CD14-positive monocyte (primary cell): Measurements from ENCODE around the gene TAF4. TPM values are rescaled to one million over a fixed set of nuclear protein-coding genes. Genes with fewer than 3 reads are reported as not detected.

Source experiments
- DNase-seq, 3 donors: peaks; one replicate each; pipeline ENCODE4 v3.0.0-alpha.2; 2011 to 2022
- H2AFZ ChIP-seq: 2 replicates; pipeline ENCODE4 v1.6.0; 2012; ENCODE audit warnings: mild to moderate bottlenecking, low read depth, low read length, inconsistent platforms; ENCODE audit not compliant: insufficient read depth, poor library complexity, severe bottlenecking
- H3K27ac ChIP-seq, 2 donors: 1 replicate in 1 of 2; 2 replicates in 1 of 2; pipeline ENCODE4 v1.5.1; 2012 to 2013; ENCODE audit warnings: low read length in 2 of 2, control low read depth in 1 of 2, inconsistent platforms in 1 of 2, low read depth in 1 of 2, mild to moderate bottlenecking in 1 of 2
- H3K27me3 ChIP-seq, 2 donors: one replicate each; pipeline versions ENCODE4 v1.6.0 to v1.6.1; 2011 to 2013; ENCODE audit warnings: low read length in 2 of 2; ENCODE audit not compliant: control insufficient read depth in 2 of 2, insufficient read depth in 2 of 2
- H3K36me3 ChIP-seq, 2 donors: replicated peaks in 1 of 2; 1 replicate in 1 of 2; 2 replicates in 1 of 2; pipeline versions ENCODE4 v1.5.1 to v1.6.1; 2012 to 2013; ENCODE audit warnings: low read length in 2 of 2, control low read depth in 1 of 2, inconsistent platforms in 1 of 2, mild to moderate bottlenecking in 1 of 2; ENCODE audit not compliant: insufficient read depth in 2 of 2, control insufficient read depth in 1 of 2
- H3K4me1 ChIP-seq, 2 donors: 1 replicate in 1 of 2; 2 replicates in 1 of 2; pipeline versions ENCODE4 v1.5.1 to v1.6.1; 2012 to 2013; ENCODE audit warnings: low read length in 2 of 2, control low read depth in 1 of 2, inconsistent platforms in 1 of 2, mild to moderate bottlenecking in 1 of 2, moderate library complexity in 1 of 2; ENCODE audit not compliant: insufficient read depth in 2 of 2, control insufficient read depth in 1 of 2
- H3K4me2 ChIP-seq: replicated peaks from 2 replicates; pipeline ENCODE3; 2012; ENCODE audit warnings: low read length, moderate library complexity, mild to moderate bottlenecking; ENCODE audit not compliant: poor library complexity, severe bottlenecking; ENCODE audit errors: extremely low read depth
- H3K4me3 ChIP-seq, 3 experiments: fragments of 200-600 bp in 1 of 3; sonication (generic) in 1 of 3; replicated peaks in 1 of 3; 1 replicate in 2 of 3; 2 replicates in 1 of 3; pipeline ENCODE4 v1.5.1; 2011 to 2013; ENCODE audit warnings: low read length in 3 of 3, mild to moderate bottlenecking in 3 of 3, control low read depth in 2 of 3, low read depth in 2 of 3, inconsistent platforms in 1 of 3, moderate library complexity in 1 of 3
- H3K79me2 ChIP-seq: 2 replicates; pipeline ENCODE4 v1.6.0; 2012; ENCODE audit warnings: mild to moderate bottlenecking, control low read depth, inconsistent platforms, low read length, moderate library complexity; ENCODE audit not compliant: insufficient read depth
- H3K9ac ChIP-seq: 2 replicates; pipeline ENCODE4 v1.6.0; 2017; ENCODE audit warnings: low read length, mild to moderate bottlenecking; ENCODE audit not compliant: insufficient read depth, poor library complexity, severe bottlenecking
- H3K9me3 ChIP-seq, 2 donors: replicated peaks in 1 of 2; 1 replicate in 1 of 2; 2 replicates in 1 of 2; pipeline versions ENCODE4 v1.5.1 to v1.6.1; 2012 to 2013; ENCODE audit warnings: low read length in 2 of 2, control low read depth in 1 of 2; ENCODE audit not compliant: control insufficient read depth in 1 of 2, insufficient read depth in 1 of 2
- H4K20me1 ChIP-seq: 2 replicates; pipeline ENCODE4 v1.6.0; 2012; ENCODE audit warnings: mild to moderate bottlenecking, low read length, control low read depth, moderate library complexity; ENCODE audit not compliant: insufficient read depth
- H3K27ac Mint-ChIP-seq, 7 donors: one replicate each; pipeline ENCODE4 v1.8.0; 2020; ENCODE audit warnings: mild to moderate bottlenecking in 7 of 7, mixed read lengths in 7 of 7, moderate library complexity in 6 of 7, inconsistent platforms in 2 of 7
- H3K27me3 Mint-ChIP-seq, 3 donors: one replicate each; pipeline ENCODE4 v1.8.0; 2021 to 2022; ENCODE audit warnings: low read depth in 3 of 3, mild to moderate bottlenecking in 3 of 3, mixed read lengths in 3 of 3, moderate library complexity in 3 of 3, inconsistent platforms in 1 of 3
- H3K36me3 Mint-ChIP-seq, 2 donors: one replicate each; pipeline ENCODE4 v1.8.0; 2020; ENCODE audit warnings: mixed read lengths in 2 of 2, inconsistent platforms in 1 of 2, mild to moderate bottlenecking in 1 of 2
- H3K4me1 Mint-ChIP-seq: one replicate; pipeline ENCODE4 v1.8.0; 2020; ENCODE audit warnings: mild to moderate bottlenecking, mixed read lengths
- H3K4me3 Mint-ChIP-seq, 2 donors: one replicate each; pipeline ENCODE4 v1.8.0; 2020; ENCODE audit warnings: mild to moderate bottlenecking in 2 of 2, mixed read lengths in 2 of 2, moderate library complexity in 1 of 2
- H3K9me3 Mint-ChIP-seq, 7 donors: one replicate each; pipeline ENCODE4 v1.8.0; 2020 to 2022; ENCODE audit warnings: mixed read lengths in 7 of 7, mild to moderate bottlenecking in 6 of 7, moderate library complexity in 6 of 7, inconsistent platforms in 2 of 7
- WGBS: methylation state at CpG from one replicate; pipeline ENCODE4 v1.1.5; 2013; ENCODE audit warnings: missing lambda C conversion rate; ENCODE audit not compliant: insufficient coverage; 5-methylcytosine and 5-hydroxymethylcytosine counted together
- intact Hi-C, 2 donors: fragments of 100-400 bp; cut with micrococcal nuclease; formaldehyde crosslinking; loops; one replicate each; pipeline versions ENCODE4 v1.15.0 to v1.15.1; 2023
- polyA plus RNA-seq, 3 donors: library from polyadenylated mRNA; depleted of rRNA in 1 of 3; unstranded in 2 of 3; stranded (reverse) in 1 of 3; fragments of 300-500 nt in 2 of 3; fragments of >200 nt in 1 of 3; fragmentation: Illumina TruSeq in 2 of 3; gene quantifications; 1 replicate in 2 of 3; 2 replicates in 1 of 3; pipeline ENCODE4 v1.2.3, GENCODE V29; 2012 to 2021
- TF ChIP-seq, protein P1 (sequence below): fragments of 200-600 bp; IDR thresholded peaks from one replicate; pipeline ENCODE4 v1.8.0; 2022; ENCODE audit warnings: antibody characterized with exemption, mild to moderate bottlenecking

Gene TAF4
- polyA plus RNA-seq, 3 donors: 0.48 to 14.9 (median 0.99) TPM

DNA sequence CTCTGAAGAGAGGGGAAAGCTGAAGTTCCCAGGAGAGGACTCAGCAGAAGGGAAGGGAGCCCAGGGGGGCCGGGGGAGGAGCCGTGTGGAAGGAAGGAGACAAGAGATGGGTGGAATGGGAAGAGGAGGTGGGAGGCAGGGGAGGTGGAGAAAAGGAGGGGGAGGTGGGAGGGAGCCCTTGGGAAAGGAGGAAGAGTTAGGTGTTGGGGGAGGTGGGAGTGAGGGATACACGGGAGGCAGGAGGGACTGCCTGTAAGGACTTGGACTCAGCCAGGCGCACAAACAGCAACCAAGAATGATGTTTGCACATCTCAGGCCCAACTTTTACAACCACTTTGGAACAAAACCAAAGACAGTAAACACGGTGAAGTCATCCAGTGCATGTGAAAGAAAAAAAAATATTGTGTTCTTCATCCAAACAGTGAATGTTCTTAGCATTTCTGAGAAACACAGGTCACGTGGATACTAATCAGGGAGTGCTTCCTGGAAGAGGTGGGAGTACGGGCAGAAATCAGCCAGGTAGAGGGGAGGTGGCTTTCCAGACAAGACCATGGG is 39.2 kb upstream of the TAF4 start:
- H3K4me1 ChIP-seq: no peaks in the 10 kb centered on the region
- H3K27ac ChIP-seq: no peak overlapping the region
- H2AFZ ChIP-seq: no peak overlapping the region
- no peaks in the 10 kb centered on the region for H3K79me2 ChIP-seq
- WGBS: 59% methylated on average over 5 of the region's 7 CpGs
- H3K9me3 Mint-ChIP-seq: peaks cover 59 to 99% (median 96%) of the 10 kb centered on the region in 7 donors
- H3K9ac ChIP-seq: no peak overlapping the region
- H3K4me3 ChIP-seq: no peak overlapping the region
- H3K4me1 Mint-ChIP-seq: peaks cover 3% of the 10 kb centered on the region
- intact Hi-C loops: no loop called here
- no peak overlapping the region for H3K4me2 ChIP-seq
- H3K9me3 ChIP-seq: peaks cover 89 to 91% of the 10 kb centered on the region in 2 donors
- no peak overlapping the region for H3K4me3 Mint-ChIP-seq
- DNase-seq: no peak
- TF ChIP-seq, protein P1, sequence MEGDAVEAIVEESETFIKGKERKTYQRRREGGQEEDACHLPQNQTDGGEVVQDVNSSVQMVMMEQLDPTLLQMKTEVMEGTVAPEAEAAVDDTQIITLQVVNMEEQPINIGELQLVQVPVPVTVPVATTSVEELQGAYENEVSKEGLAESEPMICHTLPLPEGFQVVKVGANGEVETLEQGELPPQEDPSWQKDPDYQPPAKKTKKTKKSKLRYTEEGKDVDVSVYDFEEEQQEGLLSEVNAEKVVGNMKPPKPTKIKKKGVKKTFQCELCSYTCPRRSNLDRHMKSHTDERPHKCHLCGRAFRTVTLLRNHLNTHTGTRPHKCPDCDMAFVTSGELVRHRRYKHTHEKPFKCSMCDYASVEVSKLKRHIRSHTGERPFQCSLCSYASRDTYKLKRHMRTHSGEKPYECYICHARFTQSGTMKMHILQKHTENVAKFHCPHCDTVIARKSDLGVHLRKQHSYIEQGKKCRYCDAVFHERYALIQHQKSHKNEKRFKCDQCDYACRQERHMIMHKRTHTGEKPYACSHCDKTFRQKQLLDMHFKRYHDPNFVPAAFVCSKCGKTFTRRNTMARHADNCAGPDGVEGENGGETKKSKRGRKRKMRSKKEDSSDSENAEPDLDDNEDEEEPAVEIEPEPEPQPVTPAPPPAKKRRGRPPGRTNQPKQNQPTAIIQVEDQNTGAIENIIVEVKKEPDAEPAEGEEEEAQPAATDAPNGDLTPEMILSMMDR: no peak
- H3K36me3 ChIP-seq: no peaks in the 10 kb centered on the region
- no peaks in the 10 kb centered on the region for H3K36me3 Mint-ChIP-seq
- no peaks in the 10 kb centered on the region for H4K20me1 ChIP-seq
- H3K27me3 ChIP-seq: no peaks in the 10 kb centered on the region
- H3K27me3 Mint-ChIP-seq: peaks cover 0 to 7% (median 5%) of the 10 kb centered on the region in 3 donors
- H3K27ac Mint-ChIP-seq: no peak overlapping the region

DNA sequence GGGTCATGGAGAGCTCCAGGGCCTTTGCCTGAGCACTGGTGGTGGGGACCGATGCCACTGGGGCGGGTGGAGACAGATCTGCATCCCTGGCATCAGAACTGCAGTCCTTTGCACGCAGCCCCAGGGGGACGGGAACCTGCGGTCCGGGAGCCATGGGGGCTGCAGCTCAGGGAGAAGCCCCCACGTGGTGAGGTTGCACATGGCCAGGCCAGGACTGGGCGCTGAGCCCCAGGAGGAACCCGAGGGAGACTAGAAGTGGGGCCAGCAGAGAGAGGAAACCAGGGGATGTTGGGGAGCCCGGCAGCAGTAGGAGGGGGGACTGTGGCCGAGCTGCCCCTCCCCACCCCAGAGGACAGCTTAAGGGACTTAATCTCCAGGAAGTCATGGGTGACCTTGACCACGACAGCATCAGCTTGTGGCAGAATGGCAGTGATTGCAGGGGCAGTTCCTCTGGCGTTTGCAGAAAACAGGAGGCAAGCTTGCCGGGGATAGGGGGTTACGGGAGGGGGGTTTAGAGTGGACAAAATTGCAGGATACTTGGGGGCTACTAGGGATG is 38.6 kb upstream of the TAF4 start:
- H3K27me3 Mint-ChIP-seq: peaks cover 4 to 7% (median 5%) of the 10 kb centered on the region in 3 donors
- H3K4me3 ChIP-seq: no peak overlapping the region
- H2AFZ ChIP-seq: no peak overlapping the region
- no peaks in the 10 kb centered on the region for H3K79me2 ChIP-seq
- no peak overlapping the region for H3K4me3 Mint-ChIP-seq
- H3K27ac ChIP-seq: no peak overlapping the region
- no peaks in the 10 kb centered on the region for H4K20me1 ChIP-seq
- no peaks in the 10 kb centered on the region for H3K36me3 ChIP-seq
- no peaks in the 10 kb centered on the region for H3K27me3 ChIP-seq
- no peaks in the 10 kb centered on the region for H3K4me1 ChIP-seq
- H3K9ac ChIP-seq: no peak overlapping the region
- H3K9me3 Mint-ChIP-seq: peaks cover 61 to 98% (median 95%) of the 10 kb centered on the region in 7 donors
- H3K36me3 Mint-ChIP-seq: no peaks in the 10 kb centered on the region
- H3K4me1 Mint-ChIP-seq: peaks cover 3% of the 10 kb centered on the region
- H3K4me2 ChIP-seq: no peak overlapping the region
- peaks cover 88 to 91% of the 10 kb centered on the region in 2 donors for H3K9me3 ChIP-seq
- DNase-seq: no peak
- TF ChIP-seq, protein P1: no peak
- WGBS: 57% methylated on average over 13 of the region's 15 CpGs
- H3K27ac Mint-ChIP-seq: no peak overlapping the region
- intact Hi-C loops: no loop called here
